Measurements from ENCODE around the gene TXNDC12. TPM values are rescaled to one million over a fixed set of nuclear protein-coding genes. Genes with fewer than 3 reads are reported as not detected.
A peak's percentile ranks its signal among the peaks of the same experiment; 100 is the strongest.

Gene TXNDC12
- total and polyA plus RNA-seq, 9 of the 15 experiments (the other 6 are each of a cell fraction or from before 2014, with no cell fraction given), result 17.0 to 60.8 (median 37.8) TPM

- no peak for TF ChIP-seq PTBP1 (IDR thresholded peaks at IDR 0.05; ENCODE audit: low read depth, low read length)
- TF ChIP-seq ZNF77 (CRISPR knock-in tag; IDR thresholded peaks at IDR 0.05), result no peak
- TF ChIP-seq KAT2B (IDR thresholded peaks at IDR 0.05; ENCODE audit: low read depth, low read length), result no peak
- no peak for TF ChIP-seq MTA2 (IDR thresholded peaks at IDR 0.05; ENCODE audit: low read depth)
- TF ChIP-seq GTF2A2 (tag; IDR thresholded peaks at IDR 0.05), result no peak
- no peak for TF ChIP-seq TCF15 (CRISPR knock-in tag; IDR thresholded peaks at IDR 0.05)
- TF ChIP-seq TCFL5 (CRISPR knock-in tag; conservative IDR thresholded peaks at IDR 0.05), result no peak
- no peak for TF ChIP-seq BRF1 (IDR thresholded peaks at IDR 0.05; ENCODE audit: borderline replicate concordance, extremely low read depth, insufficient read length)
- TF ChIP-seq TAF7 (tag; IDR thresholded peaks at IDR 0.05), result peak; percentile 89
- no peak for TF ChIP-seq PHF21A (IDR thresholded peaks at IDR 0.05; ENCODE audit: borderline replicate concordance, low read depth)
- TF ChIP-seq ZNF644 (tag; IDR thresholded peaks at IDR 0.05; ENCODE audit: low read depth), result no peak
- peak; percentile 77 for TF ChIP-seq E2F3 (CRISPR knock-in tag; IDR thresholded peaks at IDR 0.05)
- no peak for TF ChIP-seq ZNF3 (CRISPR knock-in tag; IDR thresholded peaks at IDR 0.05)
- TF ChIP-seq MEF2D (tag; conservative IDR thresholded peaks at IDR 0.05; ENCODE audit: low read depth), result no peak
- peak; percentile 62 for TF ChIP-seq KDM5B (IDR thresholded peaks at IDR 0.05; ENCODE audit: insufficient replicate concordance, low read depth, low read length)
- TF ChIP-seq SRSF1 (IDR thresholded peaks at IDR 0.05; ENCODE audit: low read depth, low read length), result no peak
- TF ChIP-seq CREB1 (IDR thresholded peaks at IDR 0.05), result no peak; the same call in none of the 2 replicates
- peak; percentile 60; the same call in 1 of the 2 replicates for TF ChIP-seq CREB1 (CRISPR knock-in tag; IDR thresholded peaks at IDR 0.05)
- TF ChIP-seq IRF1 (CRISPR knock-in tag; IDR thresholded peaks at IDR 0.05; ENCODE audit: borderline replicate concordance), result no peak
- no peak for TF ChIP-seq ELF2 (CRISPR knock-in tag; IDR thresholded peaks at IDR 0.05)
- TF ChIP-seq NR1H2 (CRISPR knock-in tag; IDR thresholded peaks at IDR 0.05), result no peak
- TF ChIP-seq CBX5 (IDR thresholded peaks at IDR 0.05; ENCODE audit: borderline replicate concordance, low read depth), result no peak
- no peak for TF ChIP-seq FIP1L1 (IDR thresholded peaks at IDR 0.05; ENCODE audit: low read depth, low read length, poor library complexity, severe bottlenecking)
- no peak for TF ChIP-seq ZNF512 (tag; IDR thresholded peaks at IDR 0.05)
- TF ChIP-seq SNIP1 (IDR thresholded peaks at IDR 0.05; ENCODE audit: low read depth), result no peak
- no peak for TF ChIP-seq ARNT (IDR thresholded peaks at IDR 0.05)
- peak; percentile 86 for TF ChIP-seq TAF1 (IDR thresholded peaks at IDR 0.05; ENCODE audit: control insufficient read depth, extremely low read depth, insufficient read depth, low read length, severe bottlenecking)
- no peak for TF ChIP-seq EP300 (IDR thresholded peaks at IDR 0.05; ENCODE audit: low read length)
These were observed 1.4 kb upstream of the TXNDC12 start, which contains the start of gene BTF3L4 (continued) for GRCh38 chr1:52056163-52056936.
